ENCODE measurements around the gene BAIAP2. TPM values are rescaled to one million over a fixed set of nuclear protein-coding genes. Genes with fewer than 3 reads are reported as not detected.

The BAIAP2 gene
- polyA plus RNA-seq, 1 experiment = 9.6 TPM

DNA sequence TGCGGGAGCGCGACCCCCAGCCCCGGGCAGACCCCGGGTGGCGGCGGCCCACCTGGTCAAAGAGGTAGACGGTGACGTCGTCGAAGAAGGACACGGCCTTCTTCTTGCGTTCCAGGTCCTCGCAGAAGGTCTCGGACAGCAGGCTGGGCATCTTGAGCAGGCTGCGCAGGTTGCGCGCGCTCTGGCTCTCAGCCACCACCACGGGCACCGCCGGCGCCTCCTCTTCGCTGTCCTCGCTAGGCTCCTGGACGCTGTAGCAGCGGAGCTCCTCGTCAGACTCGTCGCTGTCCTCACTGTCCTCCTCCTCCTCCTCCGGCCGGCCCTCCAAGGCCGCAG lies 85.2 kb downstream of the BAIAP2 start:
- ChIA-PET POLR2A (no interaction called here), CTCF (no interaction called here)
- H3K9me3 ChIP-seq (ENCODE audit: control insufficient read depth, insufficient read depth, low read length) = peaks cover 5% of the 10 kb centered on the region; the same call in 1 of the 2 replicates
- TF ChIP-seq, protein P1, sequence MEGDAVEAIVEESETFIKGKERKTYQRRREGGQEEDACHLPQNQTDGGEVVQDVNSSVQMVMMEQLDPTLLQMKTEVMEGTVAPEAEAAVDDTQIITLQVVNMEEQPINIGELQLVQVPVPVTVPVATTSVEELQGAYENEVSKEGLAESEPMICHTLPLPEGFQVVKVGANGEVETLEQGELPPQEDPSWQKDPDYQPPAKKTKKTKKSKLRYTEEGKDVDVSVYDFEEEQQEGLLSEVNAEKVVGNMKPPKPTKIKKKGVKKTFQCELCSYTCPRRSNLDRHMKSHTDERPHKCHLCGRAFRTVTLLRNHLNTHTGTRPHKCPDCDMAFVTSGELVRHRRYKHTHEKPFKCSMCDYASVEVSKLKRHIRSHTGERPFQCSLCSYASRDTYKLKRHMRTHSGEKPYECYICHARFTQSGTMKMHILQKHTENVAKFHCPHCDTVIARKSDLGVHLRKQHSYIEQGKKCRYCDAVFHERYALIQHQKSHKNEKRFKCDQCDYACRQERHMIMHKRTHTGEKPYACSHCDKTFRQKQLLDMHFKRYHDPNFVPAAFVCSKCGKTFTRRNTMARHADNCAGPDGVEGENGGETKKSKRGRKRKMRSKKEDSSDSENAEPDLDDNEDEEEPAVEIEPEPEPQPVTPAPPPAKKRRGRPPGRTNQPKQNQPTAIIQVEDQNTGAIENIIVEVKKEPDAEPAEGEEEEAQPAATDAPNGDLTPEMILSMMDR (IDR thresholded peaks at IDR 0.05; ENCODE audit: low read depth, low read length) = no peak
- no peak for DNase-seq (ENCODE audit: low read depth, low spot score)
- no peak overlapping the region for H3K27ac ChIP-seq (ENCODE audit: low read depth, low read length)
- H3K27me3 ChIP-seq (ENCODE audit: control insufficient read depth, insufficient read depth, low read length) = peaks cover 17% of the 10 kb centered on the region
- no peak overlapping the region for H3K4me3 ChIP-seq (ENCODE audit: low read depth, low read length)

DNA sequence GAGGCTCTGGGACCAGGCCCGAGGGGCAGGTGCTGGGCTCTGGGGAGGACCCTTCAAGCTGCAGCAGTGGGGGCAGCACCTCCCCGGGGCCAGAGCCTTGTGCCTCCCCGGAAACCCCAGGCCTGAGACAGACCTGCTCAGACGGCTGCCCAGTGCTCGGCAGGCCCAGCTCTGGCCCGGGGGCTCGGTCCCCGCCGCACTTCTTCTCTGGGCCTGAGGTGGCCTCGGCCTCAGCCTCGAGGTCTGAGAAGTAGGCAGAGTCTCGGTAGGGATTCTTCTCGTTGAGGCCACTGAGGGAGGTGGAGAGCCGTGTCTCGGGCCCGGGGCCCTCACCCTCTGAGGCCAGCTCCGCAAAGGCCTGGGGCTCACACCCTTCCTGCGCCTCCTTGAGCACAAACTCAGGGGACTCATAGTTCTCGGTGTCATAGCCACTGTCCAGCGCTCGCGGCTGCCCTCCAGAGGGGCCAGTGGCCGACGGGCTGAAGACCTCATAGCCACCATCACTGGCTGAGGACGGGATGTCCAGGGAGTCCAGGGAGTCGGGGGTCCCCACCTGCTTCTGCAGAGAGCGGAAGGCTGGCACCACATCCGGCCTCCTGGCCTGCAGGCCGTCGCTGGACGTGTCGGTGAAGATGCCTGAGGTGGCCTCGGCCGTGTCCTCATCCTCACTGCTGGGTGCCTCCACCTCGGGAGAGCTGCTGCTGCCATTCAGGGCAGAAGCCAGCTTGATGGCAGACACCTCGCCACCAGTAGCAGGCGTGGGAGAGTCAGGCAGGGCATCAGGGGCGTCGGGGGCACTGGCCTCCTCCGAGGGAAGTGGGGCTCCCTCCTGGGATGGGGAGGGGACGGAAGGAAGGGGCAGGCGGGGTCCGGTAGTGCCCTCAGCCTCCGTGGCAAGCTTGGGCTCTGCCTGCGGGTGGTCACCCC lies 86.0 kb downstream of the BAIAP2 start:
- H3K9me3 ChIP-seq (ENCODE audit: control insufficient read depth, insufficient read depth, low read length) = peaks cover 5% of the 10 kb centered on the region; the same call in 1 of the 2 replicates
- CTCF ChIA-PET = interaction anchor here (1.1 kb wide), 1 partner anchor 23 kb away, joined by 3 read pairs; no protein-coding TSS in a partner anchor
- TF ChIP-seq, protein P1 (IDR thresholded peaks at IDR 0.05; ENCODE audit: low read depth, low read length) = no peak
- no peak for DNase-seq (ENCODE audit: low read depth, low spot score)
- H3K27me3 ChIP-seq (ENCODE audit: control insufficient read depth, insufficient read depth, low read length) = peaks cover 19% of the 10 kb centered on the region
- no peak overlapping the region for H3K27ac ChIP-seq (ENCODE audit: low read depth, low read length)
- POLR2A ChIA-PET = interaction anchor here (0.6 kb wide), 1 partner anchor 148 kb away, joined by 3 read pairs; no protein-coding TSS in a partner anchor
- no peak overlapping the region for H3K4me3 ChIP-seq (ENCODE audit: low read depth, low read length)

DNA sequence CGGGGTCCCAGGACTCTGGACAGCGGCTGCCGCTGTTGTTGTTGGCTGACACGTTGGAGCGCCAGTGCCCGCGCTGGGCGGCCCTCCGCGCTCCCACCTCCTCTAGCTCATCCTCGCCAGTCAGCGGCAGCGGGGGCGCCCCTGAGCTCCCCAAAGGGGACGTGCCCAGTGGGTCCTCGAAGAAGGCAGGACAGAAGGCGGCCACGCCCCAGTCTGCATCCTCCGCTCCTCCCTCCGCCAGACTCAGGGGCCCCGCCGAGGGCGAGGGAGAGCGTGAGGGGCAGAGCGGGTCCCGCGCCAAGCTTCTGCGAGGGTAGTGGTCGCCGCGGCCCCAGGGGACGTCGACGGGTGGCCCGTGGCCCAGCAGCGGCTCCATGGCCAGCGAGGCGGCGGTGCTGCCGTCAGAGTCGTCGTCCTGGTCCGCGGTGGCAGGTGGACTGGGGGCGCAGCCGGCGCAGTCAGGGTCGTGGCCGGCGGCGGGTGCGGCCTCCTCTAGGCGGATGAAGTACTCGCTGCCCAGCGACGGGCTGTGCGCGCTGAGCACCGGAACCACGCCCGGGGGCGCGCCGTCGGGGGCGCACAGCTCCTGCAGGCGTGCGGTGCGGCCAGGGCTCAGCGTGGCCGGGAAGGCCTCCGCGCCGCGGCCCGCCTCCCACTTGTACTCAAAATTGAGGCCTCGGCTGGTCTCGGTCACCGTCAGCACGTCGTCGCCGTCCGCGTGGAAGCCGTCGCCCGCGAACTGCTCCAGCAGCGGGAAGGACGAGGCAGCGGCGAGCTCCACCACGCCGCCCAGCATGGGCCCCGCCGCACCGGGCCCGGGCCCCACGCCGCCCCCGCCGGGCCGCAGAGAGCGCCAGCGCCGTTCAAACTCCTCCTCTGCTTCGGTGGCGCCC lies 87.1 kb downstream of the BAIAP2 start:
- no peak for DNase-seq (ENCODE audit: low read depth, low spot score)
- POLR2A ChIA-PET = interaction anchor here (0.6 kb wide), 1 partner anchor 149 kb away, joined by 3 read pairs; no protein-coding TSS in a partner anchor
- CTCF ChIA-PET = interaction anchor here (1.1 kb wide), 1 partner anchor 24 kb away, joined by 3 read pairs; no protein-coding TSS in a partner anchor
- Histone ChIP-seq H3K4me3 (ENCODE audit: low read depth, low read length) (no peak overlapping the region), H3K27me3 (ENCODE audit: control insufficient read depth, insufficient read depth, low read length) (peaks cover 22% of the 10 kb centered on the region), H3K9me3 (ENCODE audit: control insufficient read depth, insufficient read depth, low read length) (peaks cover 5% of the 10 kb centered on the region; the same call in 1 of the 2 replicates), H3K27ac (ENCODE audit: low read depth, low read length) (no peak overlapping the region)
- TF ChIP-seq, protein P1 (IDR thresholded peaks at IDR 0.05; ENCODE audit: low read depth, low read length) = no peak

DNA sequence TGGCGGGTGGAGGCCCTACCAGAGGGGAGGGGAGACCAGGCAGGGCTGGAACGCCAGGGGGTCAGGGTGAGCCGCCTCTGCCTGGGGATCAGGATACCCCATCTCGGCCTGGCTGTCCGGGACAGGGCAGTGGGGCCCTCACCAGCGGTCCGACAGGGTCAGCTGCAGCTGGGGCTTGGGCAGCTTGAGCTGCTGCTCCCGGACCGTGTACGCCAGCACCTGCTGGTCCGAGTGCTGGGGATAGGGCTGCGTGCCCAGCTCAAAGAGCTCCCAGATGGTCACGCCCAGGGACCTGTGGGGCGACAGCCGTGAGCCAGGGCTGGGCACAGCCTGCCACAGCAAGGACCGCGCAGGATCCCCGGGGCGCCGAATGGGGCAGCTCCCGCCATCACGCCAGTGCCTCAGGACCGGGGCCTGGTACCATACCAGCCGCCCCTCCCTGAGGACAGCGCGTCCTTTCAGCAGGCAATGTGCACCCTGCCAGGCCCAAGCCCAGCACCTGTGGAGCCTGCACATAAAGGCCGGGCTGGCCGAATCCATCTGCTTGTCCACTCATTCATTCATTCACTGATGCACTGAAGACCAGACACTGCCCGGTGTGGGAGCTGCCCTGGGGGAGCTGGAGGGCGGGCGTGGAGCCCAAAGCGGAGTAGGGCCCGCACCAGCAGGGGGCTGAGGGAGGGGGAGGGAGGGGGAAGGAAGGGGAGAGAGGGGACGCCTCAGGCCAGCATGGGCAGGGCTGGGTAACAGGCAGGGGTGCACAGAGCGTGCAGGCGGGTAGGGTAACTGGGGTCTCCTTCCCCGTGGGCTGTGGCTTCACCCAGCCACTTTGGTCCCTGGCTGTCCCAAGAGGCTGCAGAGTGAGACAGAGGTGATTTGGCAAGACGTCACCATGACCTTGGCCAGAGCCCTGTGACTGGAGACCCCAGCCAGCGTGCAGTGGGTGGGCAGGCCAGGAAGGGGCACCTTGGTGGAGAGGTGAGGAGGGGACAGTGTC lies 88.4 kb downstream of the BAIAP2 start:
- Histone ChIP-seq H3K9me3 (ENCODE audit: control insufficient read depth, insufficient read depth, low read length) (peaks cover 5% of the 10 kb centered on the region; the same call in 1 of the 2 replicates), H3K27ac (ENCODE audit: low read depth, low read length) (no peak overlapping the region), H3K4me3 (ENCODE audit: low read depth, low read length) (no peak overlapping the region), H3K27me3 (ENCODE audit: control insufficient read depth, insufficient read depth, low read length) (peaks cover 26% of the 10 kb centered on the region)
- no peak for DNase-seq (ENCODE audit: low read depth, low spot score)
- CTCF ChIA-PET = no interaction called here
- TF ChIP-seq, protein P1 (IDR thresholded peaks at IDR 0.05; ENCODE audit: low read depth, low read length) = no peak
- POLR2A ChIA-PET = no interaction called here

Data from AG04450 (cell line).